LNCAP (cell line): ENCODE data around the gene ZFR.

Experiments
- TF ChIP-seq, protein P1 (sequence below): fragments of 450-650 bp; IDR thresholded peaks from 2 replicates; pipeline ENCODE4 v1.5.1; 2017; ENCODE audit warnings: mild to moderate bottlenecking

The ZFR gene

DNA sequence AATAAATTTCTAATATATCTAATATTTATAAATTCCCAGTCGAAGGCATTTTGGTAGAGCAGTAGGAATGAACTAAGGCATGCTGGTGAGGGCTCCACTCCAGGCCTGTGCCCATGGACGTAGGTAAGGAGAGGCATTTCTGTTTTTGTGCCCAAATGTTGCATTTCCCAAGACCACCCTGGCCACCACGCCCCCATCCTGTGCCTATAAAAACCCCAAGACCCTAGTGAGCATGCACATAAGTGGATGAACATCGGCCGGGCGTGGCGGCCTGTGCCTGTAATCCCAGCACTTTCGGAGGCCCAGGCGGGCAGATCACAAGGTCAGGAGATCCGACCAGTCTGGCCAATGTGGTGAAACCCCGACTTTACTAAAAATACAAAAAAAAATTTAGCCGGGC, 121.7 kb downstream of the ZFR start:
- TF ChIP-seq, protein P1, sequence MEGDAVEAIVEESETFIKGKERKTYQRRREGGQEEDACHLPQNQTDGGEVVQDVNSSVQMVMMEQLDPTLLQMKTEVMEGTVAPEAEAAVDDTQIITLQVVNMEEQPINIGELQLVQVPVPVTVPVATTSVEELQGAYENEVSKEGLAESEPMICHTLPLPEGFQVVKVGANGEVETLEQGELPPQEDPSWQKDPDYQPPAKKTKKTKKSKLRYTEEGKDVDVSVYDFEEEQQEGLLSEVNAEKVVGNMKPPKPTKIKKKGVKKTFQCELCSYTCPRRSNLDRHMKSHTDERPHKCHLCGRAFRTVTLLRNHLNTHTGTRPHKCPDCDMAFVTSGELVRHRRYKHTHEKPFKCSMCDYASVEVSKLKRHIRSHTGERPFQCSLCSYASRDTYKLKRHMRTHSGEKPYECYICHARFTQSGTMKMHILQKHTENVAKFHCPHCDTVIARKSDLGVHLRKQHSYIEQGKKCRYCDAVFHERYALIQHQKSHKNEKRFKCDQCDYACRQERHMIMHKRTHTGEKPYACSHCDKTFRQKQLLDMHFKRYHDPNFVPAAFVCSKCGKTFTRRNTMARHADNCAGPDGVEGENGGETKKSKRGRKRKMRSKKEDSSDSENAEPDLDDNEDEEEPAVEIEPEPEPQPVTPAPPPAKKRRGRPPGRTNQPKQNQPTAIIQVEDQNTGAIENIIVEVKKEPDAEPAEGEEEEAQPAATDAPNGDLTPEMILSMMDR = no peak

DNA sequence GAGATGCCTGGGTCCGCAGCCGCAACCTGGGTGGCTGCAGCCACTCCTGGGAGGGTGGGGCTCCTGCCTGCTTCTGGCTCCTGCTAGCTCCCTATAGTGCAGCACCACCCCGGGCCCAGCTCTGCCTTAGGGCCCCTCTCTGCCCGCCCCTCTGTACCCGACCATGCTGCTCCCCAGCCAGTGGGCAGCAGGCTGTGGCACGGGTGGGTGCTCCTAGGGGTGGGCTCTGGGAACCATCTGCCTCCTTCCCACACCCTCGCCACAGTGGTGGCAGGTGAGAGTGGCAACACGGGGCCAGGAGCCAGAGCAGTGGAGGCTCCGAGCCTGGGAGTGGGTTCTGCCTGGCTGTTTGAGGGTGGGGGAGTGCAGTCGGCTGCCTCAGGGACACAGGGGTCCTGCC, 124.0 kb downstream of the ZFR start:
- TF ChIP-seq, protein P1 = no peak

GRCh38 chr5:32319926-32320543, 124.5 kb downstream of the ZFR start:
- TF ChIP-seq, protein P1 = no peak

DNA sequence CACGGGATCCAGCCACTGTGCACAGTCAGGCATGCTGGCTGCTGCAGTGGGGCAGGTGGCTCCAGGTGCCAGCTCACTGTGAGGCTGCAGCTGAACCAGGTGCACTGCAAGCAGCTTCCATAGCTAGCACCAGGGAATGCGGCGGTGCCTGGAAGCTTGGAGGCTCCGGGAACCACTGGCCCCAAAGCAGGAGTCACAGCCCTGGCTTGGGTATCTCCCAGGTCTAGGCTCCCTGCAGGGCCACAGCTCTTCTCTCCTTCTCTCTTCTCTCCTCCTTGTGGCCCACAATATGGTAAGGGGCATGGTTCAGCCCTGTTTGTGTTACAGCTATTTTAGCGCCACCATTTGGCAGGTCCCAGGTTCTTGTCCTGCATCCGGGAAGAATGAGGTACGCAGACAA, 125.1 kb downstream of the ZFR start:
- TF ChIP-seq, protein P1 = no peak

GRCh38 chr5:32317041-32317440, 127.5 kb downstream of the ZFR start:
- TF ChIP-seq, protein P1 = no peak

GRCh38 chr5:32315221-32316014, 129.1 kb downstream of the ZFR start:
- TF ChIP-seq, protein P1 = no peak

- TF ChIP-seq, protein P1 = no peak
These were observed 129.9 kb downstream of the ZFR start for GRCh38 chr5:32314658-32315057.
